ENCODE data around the gene NFASC. TPM values are rescaled to one million over a fixed set of nuclear protein-coding genes. Genes with fewer than 3 reads are reported as not detected.

Gene NFASC
- total and polyA plus RNA-seq, 2 donors (not counting 3 experiments of a cell fraction or from before 2014, with no cell fraction given) = not detected

GRCh38 chr1:204927673-204928641, 57.3 kb downstream of the NFASC start:
- no peak for FAIRE-seq
- dilution Hi-C loops (cut with MboI; ENCODE audit: extremely low pct_ligation_motif_present, low sequenced_read_pairs) = no loop called here

GRCh38 chr1:204928671-204929486, 58.2 kb downstream of the NFASC start:
- TF ChIP-seq EZH2 (IDR thresholded peaks at IDR 0.05; ENCODE audit: borderline replicate concordance, low read depth, low read length, severe bottlenecking) (no peak), MYC (IDR thresholded peaks at IDR 0.05; ENCODE audit: low read depth, low read length) (no peak), GATA2 (IDR thresholded peaks at IDR 0.05; ENCODE audit: insufficient read depth, insufficient read length, low read depth, low read length) (no peak), FOS (IDR thresholded peaks at IDR 0.05; ENCODE audit: borderline replicate concordance, insufficient read depth, low read length) (no peak), JUN (IDR thresholded peaks at IDR 0.05; ENCODE audit: borderline replicate concordance, insufficient read depth, insufficient read length, low read depth) (no peak), POLR2A (IDR thresholded peaks at IDR 0.05; ENCODE audit: low read depth, low read length) (no peak), CTCF (IDR thresholded peaks at IDR 0.05; ENCODE audit: extremely low read depth in 1 of 2, insufficient read depth in 1 of 2, low read depth in 1 of 2, low read length in 2 of 2) (no peak), POLR2AphosphoS5 (IDR thresholded peaks at IDR 0.05; ENCODE audit: insufficient read depth, low read depth, low read length) (no peak)
- TF ChIP-seq, protein P1, sequence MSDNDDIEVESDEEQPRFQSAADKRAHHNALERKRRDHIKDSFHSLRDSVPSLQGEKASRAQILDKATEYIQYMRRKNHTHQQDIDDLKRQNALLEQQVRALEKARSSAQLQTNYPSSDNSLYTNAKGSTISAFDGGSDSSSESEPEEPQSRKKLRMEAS (IDR thresholded peaks at IDR 0.05; ENCODE audit: insufficient read depth, insufficient read length) = no peak
- Histone ChIP-seq H3K79me2 (ENCODE audit: control insufficient read depth, insufficient read depth, low read length) (no peaks in the 10 kb centered on the region), H3K27ac (ENCODE audit: insufficient read depth, low read depth, low read length) (no peak overlapping the region), H3K9me1 (replicated peaks; ENCODE audit: control insufficient read depth, extremely low read depth, insufficient read depth, low read length) (no peaks in the 10 kb centered on the region), H2AFZ (ENCODE audit: low read depth, low read length) (no peak overlapping the region), H3K4me1 (ENCODE audit: control insufficient read depth, extremely low read depth, insufficient read depth, low read length) (no peaks in the 10 kb centered on the region), H3K36me3 (ENCODE audit: control insufficient read depth in 2 of 2, extremely low read depth in 1 of 2, insufficient read depth in 2 of 2, low read length in 2 of 2) (no peaks in the 10 kb centered on the region), H3K4me2 (ENCODE audit: insufficient read depth, low read length) (no peak overlapping the region), H3K27me3 (ENCODE audit: control insufficient read depth in 2 of 2, insufficient read depth in 2 of 2, low read length in 2 of 2) (peaks cover 2 to 3% of the 10 kb centered on the region in 2 experiments), H3K4me3 (replicated peaks in 1 of 3; ENCODE audit: insufficient read depth in 1 of 3, low read depth in 1 of 3, low read length in 3 of 3) (no peak overlapping the region), H4K20me1 (replicated peaks; ENCODE audit: control insufficient read depth, extremely low read depth, insufficient read depth, low read length) (no peaks in the 10 kb centered on the region), H3K9me3 (replicated peaks; ENCODE audit: control insufficient read depth, insufficient read depth, low read length) (no peaks in the 10 kb centered on the region), H3K9ac (replicated peaks; ENCODE audit: extremely low read depth, insufficient read depth, low read length) (no peak overlapping the region)
- no TSS peak for BruUV-seq (replicated peaks)
- intact Hi-C loops (cut with micrococcal nuclease) (no loop called here), dilution Hi-C loops (cut with MboI; ENCODE audit: extremely low pct_ligation_motif_present, low sequenced_read_pairs) (no loop called here)
- FAIRE-seq (no peak), DNase-seq (ENCODE audit: low read depth, low spot score) (no peak)
- CTCF ChIA-PET = no interaction called here
- POLR2A ChIA-PET = no interaction called here

More at GRCh38 chr1:204927673-204928641, 57.3 kb downstream of the NFASC start:
- H3K4me2 ChIP-seq (ENCODE audit: insufficient read depth, low read length) = no peak overlapping the region
- H3K79me2 ChIP-seq (ENCODE audit: control insufficient read depth, insufficient read depth, low read length) = no peaks in the 10 kb centered on the region
- no peak overlapping the region for H3K4me3 ChIP-seq (replicated peaks in 1 of 3; ENCODE audit: insufficient read depth in 1 of 3, low read depth in 1 of 3, low read length in 3 of 3)
- no peaks in the 10 kb centered on the region for H3K9me1 ChIP-seq (replicated peaks; ENCODE audit: control insufficient read depth, extremely low read depth, insufficient read depth, low read length)
- ChIA-PET POLR2A (no interaction called here), CTCF (no interaction called here)
- peaks cover 2 to 3% of the 10 kb centered on the region in 2 experiments for H3K27me3 ChIP-seq (ENCODE audit: control insufficient read depth in 2 of 2, insufficient read depth in 2 of 2, low read length in 2 of 2)
- no peak overlapping the region for H2AFZ ChIP-seq (ENCODE audit: low read depth, low read length)
- H3K4me1 ChIP-seq (ENCODE audit: control insufficient read depth, extremely low read depth, insufficient read depth, low read length) = no peaks in the 10 kb centered on the region
- no peaks in the 10 kb centered on the region for H3K36me3 ChIP-seq (ENCODE audit: control insufficient read depth in 2 of 2, extremely low read depth in 1 of 2, insufficient read depth in 2 of 2, low read length in 2 of 2)
- H3K27ac ChIP-seq (ENCODE audit: insufficient read depth, low read depth, low read length) = no peak overlapping the region
- no peak overlapping the region for H3K9ac ChIP-seq (replicated peaks; ENCODE audit: extremely low read depth, insufficient read depth, low read length)
- H3K9me3 ChIP-seq (replicated peaks; ENCODE audit: control insufficient read depth, insufficient read depth, low read length) = no peaks in the 10 kb centered on the region
- no TSS peak for BruUV-seq (replicated peaks)
- intact Hi-C loops (cut with micrococcal nuclease) = no loop called here
- no peaks in the 10 kb centered on the region for H4K20me1 ChIP-seq (replicated peaks; ENCODE audit: control insufficient read depth, extremely low read depth, insufficient read depth, low read length)
- TF ChIP-seq POLR2A (IDR thresholded peaks at IDR 0.05; ENCODE audit: low read depth, low read length) (no peak), FOS (IDR thresholded peaks at IDR 0.05; ENCODE audit: borderline replicate concordance, insufficient read depth, low read length) (no peak), EZH2 (IDR thresholded peaks at IDR 0.05; ENCODE audit: borderline replicate concordance, low read depth, low read length, severe bottlenecking) (no peak), MYC (IDR thresholded peaks at IDR 0.05; ENCODE audit: low read depth, low read length) (no peak)
- TF ChIP-seq, protein P1 (IDR thresholded peaks at IDR 0.05; ENCODE audit: insufficient read depth, insufficient read length) = no peak
- DNase-seq (ENCODE audit: low read depth, low spot score) = no peak
